WTC11 (cell line): ENCODE data around the gene CGRRF1.

Experiments
- CTCF ChIP-seq: fragments of 200-600 bp; IDR thresholded peaks from 2 replicates; pipeline ENCODE4 v1.8.0; 2022; ENCODE audit warnings: antibody characterized with exemption
- E2F5 ChIP-seq: sonication (generic); formaldehyde crosslinking; IDR thresholded peaks from 2 replicates; pipeline ENCODE4 v1.8.1; 2022; ENCODE audit warnings: mild to moderate bottlenecking, moderate library complexity, missing genetic modification reagents
- FOXP4 ChIP-seq: sonication (generic); formaldehyde crosslinking; IDR thresholded peaks from 2 replicates; pipeline ENCODE4 v1.8.0; 2022; ENCODE audit warnings: mild to moderate bottlenecking, missing genetic modification reagents
- HMGXB4 ChIP-seq: sonication (generic); formaldehyde crosslinking; IDR thresholded peaks from 2 replicates; pipeline ENCODE4 v1.8.1; 2023; ENCODE audit warnings: mild to moderate bottlenecking, moderate library complexity, missing genetic modification reagents
- IRF1 ChIP-seq: sonication (generic); formaldehyde crosslinking; IDR thresholded peaks from 2 replicates; pipeline ENCODE4 v1.8.0; 2023; ENCODE audit warnings: missing genetic modification reagents
- KAT7 ChIP-seq: sonication (generic); formaldehyde crosslinking; IDR thresholded peaks from 2 replicates; pipeline ENCODE4 v1.8.1; 2023; ENCODE audit warnings: missing genetic modification reagents, mild to moderate bottlenecking, borderline replicate concordance
- MAX ChIP-seq: sonication (generic); formaldehyde crosslinking; IDR thresholded peaks from 2 replicates; pipeline ENCODE4 v1.8.0; 2022; ENCODE audit warnings: mild to moderate bottlenecking, missing genetic modification reagents
- MYBL2 ChIP-seq: sonication (generic); formaldehyde crosslinking; IDR thresholded peaks from 2 replicates; pipeline ENCODE4 v1.8.1; 2023; ENCODE audit warnings: mild to moderate bottlenecking, moderate library complexity, missing genetic modification reagents
- TEAD4 ChIP-seq: sonication (generic); formaldehyde crosslinking; IDR thresholded peaks from 2 replicates; pipeline ENCODE4 v1.8.0; 2022; ENCODE audit warnings: mild to moderate bottlenecking, missing genetic modification reagents
- USF2 ChIP-seq: sonication (generic); formaldehyde crosslinking; IDR thresholded peaks from 2 replicates; pipeline ENCODE4 v1.8.1; 2023; ENCODE audit warnings: mild to moderate bottlenecking, missing genetic modification reagents, moderate library complexity
- ZNF121 ChIP-seq: sonication (generic); formaldehyde crosslinking; IDR thresholded peaks from 2 replicates; pipeline ENCODE4 v1.8.0; 2023; ENCODE audit warnings: missing genetic modification reagents
- ZNF423 ChIP-seq: fragments of 250-450 bp; sonication (Bioruptor Pico); IDR thresholded peaks from 2 replicates; pipeline ENCODE4 v2.1.2; 2022; ENCODE audit warnings: mild to moderate bottlenecking, moderate library complexity

GRCh38 chr14:54480830-54481562 is 28.7 kb upstream of the CGRRF1 start:
- TF ChIP-seq ZNF423 (CRISPR knock-in tag): no peak
- no peak for TF ChIP-seq TEAD4
- no peak for TF ChIP-seq CTCF
- TF ChIP-seq MAX: no peak
- no peak for TF ChIP-seq MYBL2 (CRISPR knock-in tag)
- TF ChIP-seq E2F5 (CRISPR knock-in tag): no peak
- no peak for TF ChIP-seq KAT7 (CRISPR knock-in tag)
- no peak for TF ChIP-seq USF2 (CRISPR knock-in tag)
- TF ChIP-seq HMGXB4 (CRISPR knock-in tag): no peak
- TF ChIP-seq IRF1 (CRISPR knock-in tag): no peak
- no peak for TF ChIP-seq ZNF121 (CRISPR knock-in tag)
- TF ChIP-seq FOXP4: no peak
